Lung (tissue), 12 donors: ENCODE measurements around the gene SLCO2A1. TPM values are rescaled to one million over a fixed set of nuclear protein-coding genes. Genes with fewer than 3 reads are reported as not detected.

Experiments used
- ATAC-seq: fragments of 200-7000 bp; cut with Tn5 transposase; one replicate; pipeline ENCODE4 v1.9.1; 2020; ENCODE audit warnings: moderate number of reproducible peaks; ENCODE audit not compliant: insufficient read depth, low FRiP score
- DNase-seq, 3 donors: peaks; one replicate each; pipeline ENCODE4 v3.0.0-alpha.2; 2013 to 2017
- H3K27ac ChIP-seq, 2 donors: one replicate each; pipeline ENCODE4 v1.5.1; 2013; ENCODE audit warnings: mild to moderate bottlenecking in 2 of 2, moderate library complexity in 2 of 2, control low read depth in 1 of 2, inconsistent platforms in 1 of 2, low read depth in 1 of 2, low read length in 1 of 2
- H3K27me3 ChIP-seq, 3 donors: one replicate each; pipeline ENCODE4 v1.5.1; 2013; ENCODE audit warnings: low read length in 2 of 3; ENCODE audit not compliant: control insufficient read depth in 3 of 3, insufficient read depth in 3 of 3
- H3K36me3 ChIP-seq, 4 donors: one replicate each; pipeline ENCODE4 v1.5.1; 2013; ENCODE audit warnings: low read length in 4 of 4, mild to moderate bottlenecking in 1 of 4, moderate library complexity in 1 of 4; ENCODE audit not compliant: control insufficient read depth in 4 of 4, insufficient read depth in 4 of 4
- H3K4me1 ChIP-seq, 5 donors: one replicate each; pipeline ENCODE4 v1.5.1; 2013; ENCODE audit warnings: low read length in 5 of 5, mild to moderate bottlenecking in 2 of 5, moderate library complexity in 1 of 5; ENCODE audit not compliant: control insufficient read depth in 5 of 5, insufficient read depth in 5 of 5
- H3K4me3 ChIP-seq: one replicate; pipeline ENCODE4 v1.5.1; 2013; ENCODE audit warnings: mild to moderate bottlenecking, control low read depth, moderate library complexity
- H3K9ac ChIP-seq, 2 donors: one replicate each; pipeline ENCODE4 v1.5.1; 2013; ENCODE audit warnings: low read length in 2 of 2, control low read depth in 1 of 2; ENCODE audit not compliant: insufficient read depth in 1 of 2
- H3K9me3 ChIP-seq, 4 donors: one replicate each; pipeline ENCODE4 v1.5.1; 2013; ENCODE audit warnings: low read length in 3 of 4, mild to moderate bottlenecking in 1 of 4, moderate library complexity in 1 of 4; ENCODE audit not compliant: control insufficient read depth in 4 of 4, insufficient read depth in 3 of 4
- CTCF ChIP-seq: IDR thresholded peaks from 2 replicates; pipeline ENCODE4 v1.5.1; 2012; ENCODE audit warnings: mild to moderate bottlenecking; ENCODE audit errors: control extremely low read depth, extremely low read depth
- WGBS, 2 donors: extraction: QIAGEN DNeasy Blood & Tissue Kit; methylation state at CpG; one replicate each; pipeline ENCODE4 v1.1.7; 2013; 5-methylcytosine and 5-hydroxymethylcytosine counted together
- polyA plus RNA-seq, 2 donors: library from polyadenylated mRNA; stranded (reverse); fragments of 200-250 nt; gene quantifications; one replicate each; pipeline ENCODE4 v1.2.1, GENCODE V29; 2013
- total RNA-seq, 2 donors: library from RNA; depleted of rRNA in 1 of 2; stranded (reverse); fragments of >200 nt in 1 of 2; gene quantifications; one replicate each; pipeline ENCODE4 v1.2.1, GENCODE V29; 2014 to 2021
- donor health status: control.
- donor health status: control.
- donor health status: Bipolar disorder and iron deficiency.
- donor health status: healthy.
- donor health status: DM: yes; HTN: yes; CAD: no.

The SLCO2A1 gene
- total and polyA plus RNA-seq, 4 donors: 27.2 to 131 (median 42.7) TPM

DNA sequence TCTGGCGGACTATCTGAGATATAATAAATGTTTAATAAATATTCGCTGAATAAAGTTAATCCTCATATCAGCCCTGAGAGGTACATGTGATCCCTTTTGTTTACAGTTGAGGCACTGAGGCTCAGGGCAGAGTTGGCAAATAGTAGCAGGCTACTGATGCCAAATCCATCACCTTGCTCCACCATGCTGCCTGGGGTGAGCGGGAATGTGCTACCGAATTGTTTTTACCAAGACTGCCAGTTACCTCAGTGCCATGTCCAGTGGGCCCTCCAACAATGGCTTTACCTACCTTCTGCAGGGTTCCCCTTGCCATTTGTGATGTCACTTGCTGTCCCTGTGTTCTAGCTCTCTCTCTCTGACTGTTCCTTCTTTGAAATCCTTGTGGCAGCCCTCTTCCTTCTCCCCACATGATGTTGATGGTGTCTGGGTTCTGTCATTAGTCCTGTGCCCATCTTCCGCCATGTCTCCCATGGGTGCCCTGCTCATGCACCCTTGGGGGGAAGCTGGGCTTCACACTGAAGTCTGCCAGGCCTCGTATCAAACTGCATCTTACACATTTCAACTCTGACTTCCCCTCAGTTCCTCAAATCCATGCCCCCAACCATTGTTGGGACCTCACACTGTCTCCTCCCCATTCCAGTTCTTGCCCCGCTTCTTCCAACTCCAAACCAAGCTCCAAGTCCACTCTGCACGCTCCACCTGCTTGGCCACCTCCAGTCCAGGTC lies 35.4 kb downstream of the SLCO2A1 start:
- ATAC-seq (no peak), DNase-seq (no peak)
- Histone ChIP-seq H3K27ac (peak overlapping the region in 1 of 2 donors; percentile 1), H3K4me1 (peaks cover 0 to 24% (median 0%) of the 10 kb centered on the region in 5 donors), H3K4me3 (no peak overlapping the region), H3K9ac (no peak overlapping the region), H3K36me3 (no peaks in the 10 kb centered on the region), H3K27me3 (no peaks in the 10 kb centered on the region), H3K9me3 (no peaks in the 10 kb centered on the region)
- WGBS, 2 donors: 79 to 84% methylated on average over 8 of the region's 8 CpGs
- TF ChIP-seq CTCF: no peak

- Histone ChIP-seq H3K9me3 (no peaks in the 10 kb centered on the region), H3K36me3 (no peaks in the 10 kb centered on the region), H3K27ac (peak overlapping the region in 1 of 2 donors; percentile 66), H3K4me1 (peaks cover 0 to 21% (median 9%) of the 10 kb centered on the region in 5 donors), H3K4me3 (no peak overlapping the region), H3K27me3 (no peaks in the 10 kb centered on the region), H3K9ac (no peak overlapping the region)
- ATAC-seq (no peak), DNase-seq (no peak)
- 72 to 80% methylated on average over 10 of the region's 10 CpGs for WGBS, 2 donors
- TF ChIP-seq CTCF: no peak
Observed at GRCh38 chr3:133992951-133993620, 36.6 kb downstream of the SLCO2A1 start.

DNA sequence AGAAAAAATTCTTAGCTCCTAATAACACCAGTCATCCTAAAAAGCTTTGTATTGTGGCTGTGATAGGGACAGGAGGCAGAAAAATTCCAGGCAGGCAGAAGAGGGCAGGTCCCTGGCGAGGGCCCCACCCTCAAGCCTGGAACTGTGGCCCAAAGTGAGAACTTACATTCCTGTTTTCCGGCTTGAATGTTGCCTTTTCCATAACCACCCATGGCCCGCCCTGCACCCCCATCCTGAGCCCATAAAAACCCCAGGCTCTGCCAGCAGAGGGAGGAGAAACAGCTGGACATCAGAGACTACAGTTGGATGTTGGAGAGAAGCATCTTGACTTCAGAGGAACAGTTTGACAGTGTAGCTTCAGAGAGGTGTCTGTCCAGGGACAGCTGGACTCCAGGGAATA lies 37.3 kb downstream of the SLCO2A1 start:
- Histone ChIP-seq H3K36me3 (no peaks in the 10 kb centered on the region), H3K27me3 (no peaks in the 10 kb centered on the region), H3K4me1 (peaks cover 0 to 21% (median 9%) of the 10 kb centered on the region in 5 donors), H3K9me3 (no peaks in the 10 kb centered on the region), H3K27ac (peak overlapping the region; percentile 15 to 66), H3K9ac (no peak overlapping the region), H3K4me3 (no peak overlapping the region)
- TF ChIP-seq CTCF: no peak
- ATAC-seq: no peak
- 69 to 80% methylated on average over 3 of the region's 3 CpGs for WGBS, 2 donors
- no peak for DNase-seq
